Mammary epithelial cell (primary cell): Measurements from ENCODE around the gene IFITM2.

ENCODE experiments used
- CTCF ChIP-seq, 2 donors: IDR thresholded peaks in 1 of 2; conservative IDR thresholded peaks in 1 of 2; 2 replicates each; pipeline ENCODE4 v1.5.1; 2011 to 2012; ENCODE audit warnings: inconsistent platforms in 2 of 2, low read length in 2 of 2, mild to moderate bottlenecking in 2 of 2, control low read depth in 1 of 2, low read depth in 1 of 2; ENCODE audit not compliant: insufficient read depth in 1 of 2; ENCODE audit errors: extremely low read depth in 1 of 2
- EZH2 ChIP-seq: IDR thresholded peaks from 2 replicates; pipeline ENCODE4 v1.6.1; 2012; ENCODE audit warnings: low read length, inconsistent platforms, borderline replicate concordance

GRCh38 chr11:357582-357981 lies 50.0 kb downstream of the IFITM2 start:
- no peak for TF ChIP-seq CTCF (conservative IDR thresholded peaks at IDR 0.05 in 1 of 2, IDR thresholded peaks at IDR 0.05 in 1 of 2; ENCODE audit: extremely low read depth in 1 of 2, insufficient read depth in 1 of 2, low read depth in 1 of 2, low read length in 2 of 2)
- peak; percentile 39 for TF ChIP-seq EZH2
